DMS153 (cell line): Measurements from ENCODE around the gene TRIM67.
A peak's percentile ranks its signal among the peaks of the same experiment; 100 is the strongest.
"Not testable (repeated sequence)": the region's sequence is repeated elsewhere in the genome, so short reads cannot be mapped to it uniquely, and the experiment has no call there.

Source experiments
- DNase-seq: peaks from one replicate; lab custom pipeline; 2025; lab: John Stamatoyannopoulos, UW

TRIM67 gene

DNA sequence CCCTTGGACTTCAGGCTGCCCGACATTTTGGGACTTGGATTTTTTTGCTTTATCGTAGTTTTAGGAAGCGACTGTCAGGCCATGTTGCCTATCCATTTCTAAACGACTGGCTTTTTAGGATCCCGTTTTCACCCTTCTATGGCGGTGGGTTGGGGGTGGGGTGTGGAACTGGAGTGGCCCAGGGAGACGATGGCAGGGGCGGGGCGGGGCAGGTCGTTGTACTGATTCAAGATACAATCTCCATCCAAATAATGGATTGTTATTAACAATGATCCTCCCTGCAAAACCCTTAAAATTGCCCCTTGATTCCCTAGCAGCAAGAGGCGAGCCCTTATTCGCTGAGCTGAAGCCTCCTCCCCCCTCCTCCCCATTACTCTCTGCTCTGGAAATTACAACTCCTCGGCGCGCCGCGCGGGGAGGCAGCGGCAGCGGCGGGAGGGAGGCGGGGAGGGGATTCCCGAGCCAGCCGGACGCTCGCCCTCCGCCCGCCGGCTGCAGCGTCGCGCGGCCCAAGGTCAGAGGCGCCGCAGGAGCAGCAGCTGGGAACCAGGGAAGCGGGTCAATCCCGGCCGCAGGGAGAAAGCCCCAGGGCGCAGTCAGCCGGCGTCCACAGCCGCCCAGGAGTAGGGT is at the start of gene TRIM67:
TRIM67 (plus strand) TSS at position 392 of the 630 bp plus-strand sequence. CDS start 912 bp downstream, outside the sequence.
- DNase-seq: peak; percentile 25

DNA sequence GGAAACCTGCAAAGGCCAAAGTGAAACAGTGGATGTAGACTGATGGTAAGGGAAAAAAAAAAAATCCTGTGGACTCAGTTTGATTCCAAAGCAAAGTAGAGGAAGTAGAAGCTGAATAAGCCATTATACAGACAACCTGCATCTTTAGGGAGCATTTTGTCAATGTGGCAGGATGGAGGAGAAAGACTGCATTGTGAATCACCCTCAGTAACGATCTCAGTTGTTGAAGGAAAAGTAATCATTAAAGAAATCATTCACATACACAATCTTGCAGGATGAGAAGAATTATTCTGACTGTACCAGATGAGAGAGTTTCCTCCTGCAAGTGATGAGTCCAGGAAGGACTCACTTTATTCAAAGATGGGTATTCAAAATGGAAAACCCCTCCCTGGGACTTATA is 45.1 kb upstream of the TRIM67 start:
- DNase-seq: no peak

DNA sequence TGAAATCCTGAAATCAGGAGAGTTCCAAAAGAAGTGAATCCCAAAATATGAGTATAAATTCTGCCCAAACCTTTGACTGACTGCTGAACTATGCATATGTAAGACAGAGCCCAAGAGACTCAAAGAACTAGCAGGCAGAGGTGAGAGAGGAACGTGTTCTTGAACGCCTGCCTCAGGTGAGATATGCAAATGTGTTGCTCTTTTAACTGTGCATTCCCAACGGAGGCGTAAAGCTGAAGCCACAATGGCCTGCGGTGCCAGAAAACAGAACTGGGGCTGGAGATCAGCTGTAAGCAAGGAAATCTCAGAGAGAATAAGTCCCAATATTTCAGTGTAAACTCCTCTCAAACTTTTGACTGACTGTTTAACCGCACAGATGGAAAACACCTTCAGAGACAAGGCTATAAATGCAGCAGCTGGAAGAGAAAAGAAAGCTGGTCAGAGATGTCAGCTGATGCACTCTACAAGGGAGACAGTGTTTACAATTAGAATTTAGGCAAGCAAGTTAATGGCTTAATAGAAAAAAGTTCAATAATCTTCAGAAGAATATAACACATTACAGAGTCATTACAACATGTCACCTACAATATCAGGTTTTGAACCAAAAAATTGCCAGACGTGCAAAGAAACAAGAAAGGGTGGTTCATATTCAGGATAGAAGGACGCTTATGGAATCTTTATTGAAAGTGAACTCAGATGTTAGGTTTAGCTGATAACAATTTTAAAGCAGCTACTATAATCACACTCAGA is 43.0 kb upstream of the TRIM67 start:
- DNase-seq: no peak

DNA sequence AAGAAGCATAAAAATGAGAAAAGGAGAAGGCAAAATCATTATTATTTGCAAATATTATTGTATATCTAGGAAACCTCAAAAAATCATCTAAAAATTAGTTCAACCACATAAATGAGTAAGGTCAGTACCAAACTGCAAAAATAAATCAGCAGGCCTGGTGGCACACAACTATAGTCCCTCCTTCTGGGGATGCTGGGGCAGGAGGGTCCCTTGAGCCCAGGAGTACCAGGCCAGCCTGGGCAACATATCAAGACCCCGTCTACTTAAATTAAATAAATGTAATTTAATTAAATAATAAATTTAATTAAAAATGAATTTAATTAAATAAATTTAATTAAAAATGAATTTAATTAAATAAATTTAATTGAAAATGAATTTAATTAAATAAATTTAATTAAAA is 40.3 kb upstream of the TRIM67 start:
- DNase-seq: no peak

DNA sequence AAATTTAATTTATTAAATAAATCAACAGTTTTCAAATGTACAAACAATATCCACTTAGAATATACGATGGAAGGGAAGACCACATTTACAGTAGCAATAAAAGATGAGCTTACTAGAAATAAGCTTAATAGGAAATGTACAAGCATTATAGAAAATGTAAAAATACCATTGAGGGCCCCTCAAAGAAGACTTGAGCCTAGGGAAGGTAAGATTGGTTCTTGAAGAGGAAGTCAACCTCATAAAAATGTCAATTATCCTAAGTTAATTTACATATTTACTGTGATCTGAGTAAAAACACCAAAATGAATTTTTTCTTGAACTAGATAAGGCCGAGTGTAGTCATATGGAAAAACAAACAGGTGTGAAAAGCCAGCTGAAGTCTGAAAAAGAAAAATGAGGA is 39.7 kb upstream of the TRIM67 start:
- DNase-seq: no peak

DNA sequence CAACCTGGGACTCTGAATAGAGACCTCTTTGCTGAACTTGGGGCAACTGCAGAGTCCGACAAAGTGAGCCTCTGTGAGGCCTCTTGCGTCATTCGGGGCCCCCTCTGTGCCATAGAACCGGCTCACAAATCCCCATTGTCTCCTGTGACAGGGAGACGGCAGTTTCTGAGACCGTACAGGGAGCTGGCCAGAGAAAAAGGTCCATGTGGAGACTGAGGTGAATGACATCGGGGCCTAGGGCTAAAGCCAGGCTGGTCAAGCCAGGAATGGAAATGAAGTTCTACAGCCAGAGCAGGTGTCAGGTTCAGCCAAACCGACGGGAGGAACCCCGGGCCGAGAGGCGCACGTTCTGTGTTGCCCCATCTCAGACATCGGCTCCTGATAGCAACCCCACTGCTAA is 37.1 kb upstream of the TRIM67 start:
- DNase-seq: no peak

DNA sequence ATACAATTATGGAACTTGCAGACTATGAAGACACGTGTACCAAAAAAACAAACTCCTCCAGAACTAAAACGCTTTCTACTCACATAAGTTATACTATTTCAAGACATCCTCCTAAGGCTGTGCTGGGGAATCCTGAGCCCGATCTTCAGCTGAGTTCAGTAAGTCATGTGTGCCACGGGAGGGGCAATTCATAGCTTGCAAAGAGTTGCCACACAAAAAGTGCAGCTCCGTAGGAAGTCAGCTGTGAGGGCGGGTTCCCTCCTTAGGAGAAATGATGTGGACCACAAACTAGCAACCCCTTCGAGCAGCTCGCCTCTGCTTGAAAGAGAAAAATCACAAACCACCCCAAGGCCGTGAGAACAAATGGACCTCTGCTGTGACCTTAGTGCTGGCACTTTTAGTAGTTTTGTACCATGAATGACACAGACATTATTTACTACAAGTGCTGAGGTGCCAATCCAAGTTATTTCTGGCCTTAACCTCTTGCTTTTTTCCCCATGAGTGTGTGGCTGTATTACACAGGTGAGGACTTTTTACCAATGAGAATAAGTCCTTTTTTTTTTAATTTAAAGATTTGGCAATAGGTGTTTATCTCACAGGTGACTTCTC is 35.8 kb upstream of the TRIM67 start:
- DNase-seq: no peak

DNA sequence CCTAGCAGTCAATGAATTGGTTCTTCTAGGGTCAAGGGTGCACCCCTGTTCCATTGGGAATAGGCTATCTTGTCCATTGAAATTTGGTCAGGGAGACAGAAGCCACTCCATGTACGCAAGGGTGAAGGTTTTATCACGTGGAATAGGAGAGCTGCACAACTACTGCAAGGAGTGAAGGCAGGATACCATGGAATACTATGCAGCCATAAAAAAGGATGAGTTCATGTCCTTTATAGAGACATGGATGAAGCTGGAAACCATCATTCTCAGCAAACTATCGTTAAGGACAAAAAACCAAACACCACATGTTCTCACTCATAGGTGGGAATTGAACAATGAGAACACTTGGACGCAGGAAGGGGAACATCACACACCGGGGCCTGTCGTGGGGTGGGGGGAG is 34.8 kb upstream of the TRIM67 start:
- not testable (repeated sequence) for DNase-seq

DNA sequence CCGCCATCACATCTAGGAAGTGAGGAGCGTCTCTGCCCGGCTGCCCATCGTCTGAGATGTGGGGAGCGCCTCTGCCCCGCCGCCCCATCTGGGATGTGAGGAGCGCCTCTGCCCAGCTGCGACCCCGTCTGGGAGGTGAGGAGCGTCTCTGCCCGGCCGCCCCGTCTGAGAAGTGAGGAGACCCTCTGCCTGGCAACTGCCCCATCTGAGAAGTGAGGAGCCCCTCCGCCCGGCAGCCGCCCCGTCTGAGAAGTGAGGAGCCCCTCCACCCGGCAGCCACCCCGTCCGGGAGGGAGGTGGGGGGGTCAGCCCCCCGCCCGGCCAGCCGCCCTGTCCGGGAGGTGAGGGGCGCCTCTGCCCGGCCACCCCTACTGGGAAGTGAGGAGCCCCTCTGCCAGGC is 33.4 kb upstream of the TRIM67 start:
- DNase-seq: not testable (repeated sequence)

DNA sequence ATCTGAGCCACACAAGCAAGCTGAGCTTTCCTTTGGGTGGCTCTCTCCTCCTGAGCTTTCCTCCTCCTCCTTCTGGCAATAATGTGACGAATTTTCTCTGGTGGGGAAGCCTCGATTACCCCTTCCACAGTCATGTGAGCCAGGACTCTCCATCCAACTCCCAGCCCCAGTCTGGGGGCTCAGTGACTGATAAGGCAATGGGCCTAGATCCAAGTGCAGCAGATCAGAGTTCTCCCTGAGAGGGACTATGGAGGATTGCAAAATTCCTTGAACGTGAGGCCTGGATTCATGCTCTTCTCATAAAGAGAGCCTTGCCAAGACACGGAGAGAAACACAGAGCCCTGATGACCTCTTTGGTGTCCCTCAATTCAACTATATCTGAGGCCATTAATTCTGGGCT is 31.3 kb upstream of the TRIM67 start:
- DNase-seq: no peak

DNA sequence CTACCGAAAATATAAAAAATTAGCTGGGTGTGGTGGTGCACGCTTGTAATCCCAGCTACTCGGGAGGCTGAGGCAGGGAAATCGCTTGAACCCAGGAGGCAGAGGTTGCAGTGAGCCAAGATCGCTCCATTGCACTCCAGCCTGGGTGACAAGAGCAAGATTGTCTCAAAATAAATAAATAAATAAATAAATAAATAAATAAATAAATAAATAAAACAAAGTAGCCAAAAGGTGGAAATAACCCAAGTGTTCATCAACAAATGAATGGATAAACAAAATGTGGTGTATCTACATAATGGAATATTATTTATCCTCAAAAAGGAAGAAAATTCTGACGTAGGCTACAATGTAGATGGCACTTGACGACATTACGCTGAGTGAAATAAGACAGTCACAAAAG is 29.3 kb upstream of the TRIM67 start:
- DNase-seq: not testable (repeated sequence)

DNA sequence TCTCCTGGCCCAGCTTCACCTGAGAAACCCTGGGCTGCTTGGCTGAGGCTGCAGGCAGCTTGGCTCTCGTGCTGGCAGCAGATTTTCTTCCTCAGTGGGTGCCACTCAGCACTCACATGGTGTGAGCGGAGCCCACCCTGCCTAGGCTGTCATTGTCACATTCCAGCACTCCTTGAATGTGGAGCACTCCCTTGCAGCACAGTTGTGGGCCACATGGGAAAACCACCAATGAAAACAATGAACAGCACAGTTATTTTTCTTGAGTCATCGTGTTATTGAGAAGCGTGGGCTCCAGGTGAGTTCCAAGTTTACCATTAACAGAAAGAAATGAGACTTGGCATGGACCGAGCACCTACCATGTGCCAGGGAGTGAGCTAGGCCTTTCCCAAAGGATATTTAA is 27.2 kb upstream of the TRIM67 start:
- no peak for DNase-seq

DNA sequence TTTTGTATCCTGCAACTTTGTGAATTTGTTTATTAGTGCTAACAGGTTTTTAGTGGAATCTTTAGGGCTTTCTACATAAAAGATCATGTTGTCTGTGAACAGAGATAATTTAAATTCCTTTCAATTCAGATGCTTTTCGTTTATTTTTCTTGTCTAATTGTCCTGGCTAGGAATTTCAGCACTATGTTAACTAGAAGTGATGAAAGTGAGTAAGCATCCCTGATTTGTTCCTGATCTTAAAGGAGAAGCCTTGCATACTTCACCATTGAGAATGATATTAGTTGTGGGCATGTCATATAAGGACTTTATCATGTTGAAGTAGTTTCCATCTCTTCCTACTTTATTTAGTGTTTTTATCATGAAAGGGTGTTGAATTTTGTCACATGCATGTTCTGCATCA is 23.6 kb upstream of the TRIM67 start:
- no peak for DNase-seq

DNA sequence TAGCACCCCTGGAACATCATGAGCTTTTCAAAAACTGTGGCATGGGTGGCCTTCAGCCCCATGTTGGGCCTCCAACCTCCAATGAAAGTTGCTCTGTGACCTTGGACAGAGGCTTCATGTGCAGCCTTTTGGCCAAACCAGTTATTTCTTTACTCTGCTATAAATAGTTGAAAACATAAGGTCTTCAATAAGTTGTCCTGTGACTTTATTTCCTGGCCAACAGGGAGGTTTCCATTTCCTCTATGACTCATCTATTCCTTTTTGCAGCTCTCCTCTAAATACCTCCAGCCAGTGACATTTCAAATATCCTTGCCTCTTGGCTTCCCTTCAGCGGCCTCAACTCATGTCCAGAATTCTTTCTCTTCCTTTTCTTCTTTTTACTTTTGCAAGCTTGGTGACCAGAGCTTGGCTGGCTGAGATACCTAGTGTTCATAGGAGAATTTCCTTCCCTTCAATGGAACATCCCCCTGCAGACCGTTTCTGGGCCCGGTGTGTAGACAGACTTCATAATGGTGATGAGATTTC is 22.7 kb upstream of the TRIM67 start:
- no peak for DNase-seq

DNA sequence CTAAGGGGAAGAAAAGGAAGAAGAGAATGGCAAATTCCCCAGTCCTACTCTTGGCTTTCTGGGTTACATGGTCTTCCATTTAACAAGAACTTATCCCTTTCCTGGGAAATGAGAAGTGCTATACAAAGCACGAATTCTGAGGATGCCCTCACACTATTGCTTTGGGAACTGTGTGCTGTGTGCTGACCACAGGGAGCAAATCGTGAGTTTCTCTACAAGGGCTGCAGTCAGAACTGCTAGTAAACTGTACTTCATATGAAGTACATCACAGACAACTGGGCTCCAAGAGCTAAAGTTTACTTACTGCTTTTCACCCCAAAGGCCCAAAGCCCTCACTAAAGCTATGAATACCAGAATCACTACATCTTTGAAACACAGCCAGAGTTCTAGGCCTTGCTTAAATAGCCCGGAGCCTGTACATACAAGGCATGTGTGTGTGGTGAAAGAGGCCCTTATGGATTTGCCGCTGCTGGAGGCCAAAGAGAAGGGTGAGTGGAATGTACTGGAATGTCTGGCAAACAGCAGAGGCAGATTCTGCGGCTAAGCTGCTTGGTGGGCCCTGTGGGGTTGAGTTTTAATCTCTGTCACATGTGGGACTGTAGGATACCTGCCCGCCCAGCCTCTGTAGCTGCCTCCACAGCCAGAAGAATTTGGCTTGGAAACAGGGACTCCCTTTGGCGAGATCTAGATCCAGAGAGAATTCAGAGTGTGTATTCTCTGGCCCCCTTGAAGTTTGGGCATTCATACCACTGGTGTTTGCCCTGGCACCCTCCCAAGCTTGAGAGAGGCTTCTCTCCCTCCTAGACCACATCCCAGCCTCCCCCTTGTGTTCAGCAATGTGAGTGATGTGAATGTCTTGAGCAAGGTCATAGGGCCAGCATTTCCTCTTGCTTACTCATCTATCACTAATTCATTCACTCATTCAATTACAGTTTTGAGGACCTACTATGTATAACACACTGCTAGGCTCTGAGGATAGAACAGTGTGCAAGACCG is 21.9 kb upstream of the TRIM67 start:
- no peak for DNase-seq

DNA sequence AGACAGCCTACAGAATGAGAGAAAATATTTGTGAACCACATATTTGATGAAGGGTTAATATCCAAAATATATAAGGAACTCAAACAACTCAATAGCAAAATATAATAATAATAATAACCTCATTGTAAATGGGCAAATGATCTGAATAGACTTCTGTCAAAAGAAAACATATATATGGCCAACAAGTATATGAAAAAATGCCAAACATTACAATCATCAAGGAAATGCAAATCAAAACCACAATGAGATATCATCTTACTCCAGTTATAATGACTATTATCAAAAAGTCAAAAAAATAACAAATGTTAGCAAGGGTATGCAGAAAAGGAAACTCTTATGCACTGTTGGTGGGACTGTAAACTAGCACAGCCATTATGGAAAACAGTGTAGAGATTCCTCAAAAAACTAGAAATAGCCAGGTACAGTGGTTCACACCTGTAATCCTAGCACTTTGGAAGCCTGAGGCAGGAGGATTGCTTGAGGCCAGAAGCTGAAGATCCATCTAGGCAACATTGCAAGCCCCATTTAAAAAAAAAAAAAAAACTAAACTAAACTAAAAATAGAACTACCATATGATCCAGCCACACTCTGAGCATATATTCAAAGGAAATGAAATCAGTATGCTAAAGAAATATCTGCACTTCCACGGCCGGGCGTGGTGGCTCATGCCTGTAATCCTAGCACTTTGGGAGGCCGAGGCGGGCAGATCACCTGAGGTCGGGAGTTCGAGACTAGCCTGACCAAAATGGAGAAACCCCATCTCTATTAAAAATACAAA is 17.3 kb upstream of the TRIM67 start:
- no peak for DNase-seq

DNA sequence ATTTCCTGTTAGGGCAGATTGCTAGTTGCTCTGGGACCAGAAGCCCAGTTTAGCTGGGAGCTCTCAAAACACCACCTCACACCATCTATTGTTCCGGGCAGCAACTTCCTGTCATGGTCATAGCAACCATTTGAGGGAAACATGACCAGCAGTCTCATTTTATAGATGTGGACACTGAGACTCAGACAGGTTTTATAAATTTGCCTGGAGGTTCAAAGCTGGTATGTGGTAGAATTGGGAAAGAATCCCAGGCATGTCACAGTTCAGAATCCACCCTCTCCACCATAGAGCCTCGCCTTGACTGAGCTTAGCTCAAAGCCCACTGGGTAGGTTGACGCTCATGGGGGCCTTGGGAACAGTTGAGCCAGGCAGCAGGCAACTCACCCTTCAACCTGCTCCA is 14.0 kb upstream of the TRIM67 start:
- peak; percentile 56 for DNase-seq

DNA sequence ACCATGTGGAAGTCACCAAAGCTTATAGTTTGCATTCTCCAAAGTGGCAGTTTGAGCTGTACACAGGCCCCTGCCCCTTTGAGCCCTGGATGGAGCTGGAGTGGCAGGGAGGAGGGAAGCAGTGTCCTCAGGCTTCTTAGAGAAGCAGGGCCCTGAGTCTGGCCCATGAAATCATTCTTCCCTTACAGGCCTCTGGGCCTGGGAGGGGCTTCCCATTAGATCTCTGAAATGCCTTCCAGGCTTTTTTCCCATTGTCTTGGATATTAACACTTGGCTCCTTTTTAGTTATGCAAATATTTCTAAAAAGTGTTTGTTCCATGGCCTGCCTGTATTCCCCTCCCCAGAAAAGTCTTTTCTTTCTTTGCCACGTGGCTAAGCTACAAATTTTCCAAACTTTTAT is 10.0 kb upstream of the TRIM67 start:
- no peak for DNase-seq

DNA sequence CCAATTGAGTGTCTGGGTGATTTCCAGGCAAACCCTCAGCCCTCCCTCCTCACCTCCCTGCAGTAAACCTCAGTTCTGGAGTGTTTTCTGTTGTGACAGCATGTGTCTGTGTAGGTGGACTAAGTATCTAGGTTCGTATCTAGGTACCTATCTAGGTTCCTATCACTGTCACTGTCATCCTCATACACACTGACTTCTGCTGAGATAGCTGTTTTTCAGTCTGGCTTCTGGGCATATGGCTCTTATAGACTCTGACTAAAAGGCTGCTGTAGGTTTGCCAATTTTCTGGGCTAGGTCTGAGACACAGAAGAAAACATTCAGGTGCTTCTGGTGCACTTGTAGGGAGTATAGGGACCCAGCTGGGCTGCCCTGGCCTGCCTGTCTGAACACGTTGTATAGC is 8.1 kb upstream of the TRIM67 start:
- DNase-seq: no peak

DNA sequence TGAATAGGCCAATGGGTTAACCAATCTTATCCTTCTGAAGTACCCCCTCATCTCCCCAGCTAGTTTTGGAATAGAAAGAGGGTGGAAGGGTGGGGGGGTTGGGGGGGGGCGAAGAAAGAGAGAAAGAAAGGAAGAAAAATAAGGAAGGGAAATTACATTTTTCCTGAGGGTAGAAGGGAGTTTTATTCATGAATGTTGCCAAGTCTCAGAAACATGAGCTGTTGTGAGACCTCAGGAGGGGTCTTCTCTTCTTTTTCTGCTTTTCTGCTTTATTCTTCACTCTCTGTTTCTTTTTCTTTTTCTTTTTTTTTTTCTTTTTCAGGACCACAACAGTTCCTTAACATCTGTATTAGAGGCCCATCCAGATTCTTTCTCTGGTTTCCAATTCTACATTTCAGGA is 6.0 kb upstream of the TRIM67 start:
- DNase-seq: no peak

DNA sequence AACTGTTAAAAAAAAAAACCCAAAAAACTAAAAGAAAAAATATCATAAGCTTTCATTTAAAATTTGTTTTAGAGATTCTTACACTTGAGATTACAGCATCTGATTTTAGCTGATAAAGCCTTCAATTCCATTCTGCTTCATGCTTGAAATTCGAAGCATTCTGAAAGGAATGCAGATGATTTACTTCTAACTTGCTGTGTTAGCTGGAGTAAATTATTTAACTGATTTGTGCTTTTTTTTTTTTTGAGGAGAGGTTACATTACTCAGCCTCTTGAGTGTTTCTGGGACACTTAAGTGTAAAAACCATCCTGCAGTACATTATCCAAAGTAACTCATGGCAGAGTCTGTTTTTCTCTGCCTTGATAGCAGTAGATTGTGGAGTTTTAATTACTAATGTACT is 4.5 kb upstream of the TRIM67 start:
- DNase-seq: no peak
